Panc1 (cell line): ENCODE data around the gene HCN4. TPM values are rescaled to one million over a fixed set of nuclear protein-coding genes. Genes with fewer than 3 reads are reported as not detected.

Source experiments
- ATAC-seq: fragments of 200-7000 bp; cut with Tn5 transposase; 2 replicates; pipeline ENCODE4 v1.9.1; 2020; ENCODE audit warnings: mild to moderate bottlenecking, moderate library complexity
- BruUV-seq: library from RNA; stranded (reverse); fragments of 400-500 nt; replicated peaks from 2 replicates; lab custom pipeline; 2021; lab: Mats Ljungman, UMichigan
- CTCF ChIA-PET: fragments of 300-600 bp; sonication (Branson Sonifier 250); formaldehyde crosslinking; loops from one replicate; lab custom pipeline; 2022; ENCODE audit warnings: antibody characterized with exemption; lab: Charles Lee
- POLR2A ChIA-PET: fragments of 300-600 bp; sonication (Branson Sonifier 250); formaldehyde crosslinking; loops from one replicate; lab custom pipeline; 2022; ENCODE audit warnings: antibody characterized with exemption; lab: Charles Lee
- DNase-seq: peaks from one replicate; pipeline ENCODE4 v3.0.0-alpha.2; 2010; ENCODE audit warnings: low read depth, low spot score
- H3K27ac ChIP-seq: 2 replicates; pipeline ENCODE4 v1.5.1; 2011; ENCODE audit warnings: mild to moderate bottlenecking, low read length, inconsistent platforms
- H3K27me3 ChIP-seq: fragments of 200-500 bp; sonication (Bioruptor generic); 2 replicates; pipeline ENCODE4 v1.6.0; 2014; ENCODE audit warnings: low read length, inconsistent platforms; ENCODE audit not compliant: control insufficient read depth, insufficient read depth
- H3K36me3 ChIP-seq: fragments of 200-500 bp; sonication (Bioruptor generic); 2 replicates; pipeline ENCODE4 v1.5.1; 2014; ENCODE audit warnings: inconsistent platforms, mild to moderate bottlenecking, low read length, moderate library complexity; ENCODE audit not compliant: control insufficient read depth, insufficient read depth
- H3K4me1 ChIP-seq: 2 replicates; pipeline ENCODE4 v1.5.1; 2011; ENCODE audit warnings: inconsistent platforms, mild to moderate bottlenecking, low read length, moderate library complexity; ENCODE audit not compliant: control insufficient read depth, insufficient read depth
- H3K4me3 ChIP-seq, 2 experiments: 2 replicates each; pipeline ENCODE4 v1.5.1; 2011 to 2012; ENCODE audit warnings: low read depth in 2 of 2, low read length in 2 of 2, mild to moderate bottlenecking in 2 of 2, inconsistent platforms in 1 of 2, moderate library complexity in 1 of 2
- H3K9me3 ChIP-seq: fragments of 200-500 bp; sonication (Bioruptor generic); 2 replicates; pipeline ENCODE4 v1.5.1; 2014; ENCODE audit warnings: low read depth, mild to moderate bottlenecking, inconsistent platforms, low read length, moderate library complexity; ENCODE audit not compliant: control insufficient read depth, insufficient read depth
- POLR2AphosphoS5 ChIP-seq: IDR thresholded peaks from 2 replicates; pipeline ENCODE4 v1.6.1; 2012; ENCODE audit warnings: mild to moderate bottlenecking, low read depth, low read length, moderate library complexity
- SIN3A ChIP-seq: IDR thresholded peaks from 2 replicates; pipeline ENCODE4 v1.6.1; 2012; ENCODE audit warnings: low read depth, mild to moderate bottlenecking, low read length, moderate library complexity, borderline replicate concordance; ENCODE audit not compliant: insufficient read depth
- TCF7L2 ChIP-seq: IDR thresholded peaks from 2 replicates; pipeline ENCODE4 v1.6.1; 2011; ENCODE audit warnings: mild to moderate bottlenecking, low read depth, low read length, inconsistent platforms
- in situ Hi-C: cut with HindIII; loops from 2 replicates; pipeline ENCODE4 v1.10.0; 2016; ENCODE audit warnings: low sequenced_read_pairs, low pct_unique_long_range_greater_than_20kb
- intact Hi-C: fragments of 100-400 bp; cut with micrococcal nuclease; formaldehyde crosslinking; loops from one replicate; pipeline ENCODE4 v1.10.0; 2022; ENCODE audit not compliant: unreplicated experiment
- total RNA-seq: library from RNA; stranded (reverse); gene quantifications from one replicate; pipeline ENCODE4 v1.2.1, GENCODE V29; 2021; ENCODE audit not compliant: unreplicated experiment
- TF ChIP-seq, protein P1 (sequence below): fragments of 450-650 bp; IDR thresholded peaks from 2 replicates; pipeline ENCODE4 v1.5.1; 2017; ENCODE audit warnings: mild to moderate bottlenecking
- TF ChIP-seq, protein P2 (sequence below), 2 experiments: IDR thresholded peaks; 2 replicates each; pipeline ENCODE4 v1.6.1; 2011 to 2012; ENCODE audit warnings: low read depth in 2 of 2, control low read depth in 1 of 2, low read length in 1 of 2, mild to moderate bottlenecking in 1 of 2, moderate library complexity in 1 of 2; ENCODE audit not compliant: insufficient read depth in 1 of 2

HCN4 gene
- total RNA-seq, 1 experiment from 2014 or later: 0.15 TPM

- H3K36me3 ChIP-seq: no peaks in the 10 kb centered on the region
- no peaks in the 10 kb centered on the region; the same call in 1 of the 2 replicates for H3K27me3 ChIP-seq
- TF ChIP-seq TCF7L2 (no peak), SIN3A (no peak), POLR2AphosphoS5 (no peak)
- TF ChIP-seq, protein P1, sequence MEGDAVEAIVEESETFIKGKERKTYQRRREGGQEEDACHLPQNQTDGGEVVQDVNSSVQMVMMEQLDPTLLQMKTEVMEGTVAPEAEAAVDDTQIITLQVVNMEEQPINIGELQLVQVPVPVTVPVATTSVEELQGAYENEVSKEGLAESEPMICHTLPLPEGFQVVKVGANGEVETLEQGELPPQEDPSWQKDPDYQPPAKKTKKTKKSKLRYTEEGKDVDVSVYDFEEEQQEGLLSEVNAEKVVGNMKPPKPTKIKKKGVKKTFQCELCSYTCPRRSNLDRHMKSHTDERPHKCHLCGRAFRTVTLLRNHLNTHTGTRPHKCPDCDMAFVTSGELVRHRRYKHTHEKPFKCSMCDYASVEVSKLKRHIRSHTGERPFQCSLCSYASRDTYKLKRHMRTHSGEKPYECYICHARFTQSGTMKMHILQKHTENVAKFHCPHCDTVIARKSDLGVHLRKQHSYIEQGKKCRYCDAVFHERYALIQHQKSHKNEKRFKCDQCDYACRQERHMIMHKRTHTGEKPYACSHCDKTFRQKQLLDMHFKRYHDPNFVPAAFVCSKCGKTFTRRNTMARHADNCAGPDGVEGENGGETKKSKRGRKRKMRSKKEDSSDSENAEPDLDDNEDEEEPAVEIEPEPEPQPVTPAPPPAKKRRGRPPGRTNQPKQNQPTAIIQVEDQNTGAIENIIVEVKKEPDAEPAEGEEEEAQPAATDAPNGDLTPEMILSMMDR: no peak
- TF ChIP-seq, protein P2, sequence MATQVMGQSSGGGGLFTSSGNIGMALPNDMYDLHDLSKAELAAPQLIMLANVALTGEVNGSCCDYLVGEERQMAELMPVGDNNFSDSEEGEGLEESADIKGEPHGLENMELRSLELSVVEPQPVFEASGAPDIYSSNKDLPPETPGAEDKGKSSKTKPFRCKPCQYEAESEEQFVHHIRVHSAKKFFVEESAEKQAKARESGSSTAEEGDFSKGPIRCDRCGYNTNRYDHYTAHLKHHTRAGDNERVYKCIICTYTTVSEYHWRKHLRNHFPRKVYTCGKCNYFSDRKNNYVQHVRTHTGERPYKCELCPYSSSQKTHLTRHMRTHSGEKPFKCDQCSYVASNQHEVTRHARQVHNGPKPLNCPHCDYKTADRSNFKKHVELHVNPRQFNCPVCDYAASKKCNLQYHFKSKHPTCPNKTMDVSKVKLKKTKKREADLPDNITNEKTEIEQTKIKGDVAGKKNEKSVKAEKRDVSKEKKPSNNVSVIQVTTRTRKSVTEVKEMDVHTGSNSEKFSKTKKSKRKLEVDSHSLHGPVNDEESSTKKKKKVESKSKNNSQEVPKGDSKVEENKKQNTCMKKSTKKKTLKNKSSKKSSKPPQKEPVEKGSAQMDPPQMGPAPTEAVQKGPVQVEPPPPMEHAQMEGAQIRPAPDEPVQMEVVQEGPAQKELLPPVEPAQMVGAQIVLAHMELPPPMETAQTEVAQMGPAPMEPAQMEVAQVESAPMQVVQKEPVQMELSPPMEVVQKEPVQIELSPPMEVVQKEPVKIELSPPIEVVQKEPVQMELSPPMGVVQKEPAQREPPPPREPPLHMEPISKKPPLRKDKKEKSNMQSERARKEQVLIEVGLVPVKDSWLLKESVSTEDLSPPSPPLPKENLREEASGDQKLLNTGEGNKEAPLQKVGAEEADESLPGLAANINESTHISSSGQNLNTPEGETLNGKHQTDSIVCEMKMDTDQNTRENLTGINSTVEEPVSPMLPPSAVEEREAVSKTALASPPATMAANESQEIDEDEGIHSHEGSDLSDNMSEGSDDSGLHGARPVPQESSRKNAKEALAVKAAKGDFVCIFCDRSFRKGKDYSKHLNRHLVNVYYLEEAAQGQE (IDR thresholded peaks at IDR 0.05; ENCODE audit: insufficient read depth in 1 of 2, low read depth in 2 of 2, low read length in 1 of 2): no peak
- no peaks in the 10 kb centered on the region for H3K9me3 ChIP-seq
- no peak for ATAC-seq
- intact Hi-C loops (no loop called here), in situ Hi-C loops (no loop called here)
- no peaks in the 10 kb centered on the region for H3K4me1 ChIP-seq
- no peak overlapping the region for H3K27ac ChIP-seq
- POLR2A ChIA-PET: no interaction called here
- no TSS peak for BruUV-seq
- DNase-seq: no peak
- H3K4me3 ChIP-seq: no peak overlapping the region
- CTCF ChIA-PET: no interaction called here
These were observed 28.7 kb upstream of the HCN4 start for GRCh38 chr15:73397461-73397860.

DNA sequence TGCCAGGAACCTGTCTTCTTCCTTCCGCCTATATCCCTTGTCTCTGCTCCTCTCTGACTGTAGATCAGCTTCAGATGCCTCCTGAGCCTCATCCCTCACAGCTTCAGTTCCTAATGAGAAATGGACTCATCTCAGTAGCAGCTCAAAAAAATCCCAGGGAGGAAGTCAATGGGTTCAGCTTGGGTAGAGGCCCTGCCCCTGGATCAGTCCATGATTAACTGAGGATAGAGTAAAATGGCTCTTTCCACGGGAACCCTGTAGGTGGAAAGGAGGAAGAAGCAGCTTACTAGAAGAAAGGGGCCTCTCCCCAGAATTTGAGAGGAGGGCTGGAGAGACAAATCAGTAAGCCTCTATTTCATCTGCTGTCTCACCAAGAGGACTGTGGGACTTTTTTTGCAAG lies 26.9 kb upstream of the HCN4 start:
- Histone ChIP-seq H3K4me3 (no peak overlapping the region), H3K27me3 (no peaks in the 10 kb centered on the region; the same call in 1 of the 2 replicates), H3K4me1 (no peaks in the 10 kb centered on the region), H3K27ac (no peak overlapping the region), H3K36me3 (no peaks in the 10 kb centered on the region), H3K9me3 (no peaks in the 10 kb centered on the region)
- in situ Hi-C loops: no loop called here
- POLR2A ChIA-PET: no interaction called here
- intact Hi-C loops: no loop called here
- CTCF ChIA-PET: no interaction called here
- DNase-seq: no peak
- TF ChIP-seq POLR2AphosphoS5: no peak
- no peak for TF ChIP-seq SIN3A
- TF ChIP-seq TCF7L2: no peak
- TF ChIP-seq, protein P2 (IDR thresholded peaks at IDR 0.05; ENCODE audit: insufficient read depth in 1 of 2, low read depth in 2 of 2, low read length in 1 of 2): no peak
- TF ChIP-seq, protein P1: no peak
- ATAC-seq: no peak
- no TSS peak for BruUV-seq
